Peyer's patch (tissue), 4 donors: Measurements from ENCODE around the gene CHD9.

Experiments
- POLR2A ChIP-seq, 2 donors: fragments of 450-650 bp; IDR thresholded peaks; one replicate each; pipeline ENCODE4 v1.5.1; 2017; ENCODE audit warnings: antibody characterized with exemption in 2 of 2, mild to moderate bottlenecking in 2 of 2, moderate library complexity in 2 of 2
- TF ChIP-seq, protein P1 (sequence below), 6 experiments: fragments of 450-650 bp in 4 of 6; fragments of 200-600 bp in 2 of 6; sonication (generic) in 1 of 6; IDR thresholded peaks; one replicate each; pipeline ENCODE4 v1.5.1; 2017 to 2019; ENCODE audit warnings: antibody characterized with exemption in 6 of 6, mild to moderate bottlenecking in 3 of 6, moderate library complexity in 1 of 6

DNA sequence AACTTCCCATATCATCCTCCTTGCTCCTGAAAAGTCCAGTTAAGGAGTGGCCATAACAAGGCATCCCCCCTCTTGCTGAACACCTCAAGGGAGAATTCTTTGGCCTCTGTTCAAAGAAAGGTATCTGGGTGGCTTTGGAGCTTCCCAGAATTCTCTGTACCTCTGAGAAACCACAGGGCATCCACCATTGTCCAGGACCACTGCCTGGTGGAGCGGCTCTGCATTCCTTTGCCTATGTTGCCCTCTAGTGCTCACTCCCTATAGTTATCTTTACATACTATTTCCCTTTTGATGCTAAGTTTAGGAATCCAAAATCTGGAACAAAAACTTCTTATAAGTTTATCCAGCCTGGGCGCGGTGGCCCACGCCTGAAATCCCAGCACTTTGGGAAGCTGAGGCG, 32.4 kb upstream of the CHD9 start:
- TF ChIP-seq, protein P1, sequence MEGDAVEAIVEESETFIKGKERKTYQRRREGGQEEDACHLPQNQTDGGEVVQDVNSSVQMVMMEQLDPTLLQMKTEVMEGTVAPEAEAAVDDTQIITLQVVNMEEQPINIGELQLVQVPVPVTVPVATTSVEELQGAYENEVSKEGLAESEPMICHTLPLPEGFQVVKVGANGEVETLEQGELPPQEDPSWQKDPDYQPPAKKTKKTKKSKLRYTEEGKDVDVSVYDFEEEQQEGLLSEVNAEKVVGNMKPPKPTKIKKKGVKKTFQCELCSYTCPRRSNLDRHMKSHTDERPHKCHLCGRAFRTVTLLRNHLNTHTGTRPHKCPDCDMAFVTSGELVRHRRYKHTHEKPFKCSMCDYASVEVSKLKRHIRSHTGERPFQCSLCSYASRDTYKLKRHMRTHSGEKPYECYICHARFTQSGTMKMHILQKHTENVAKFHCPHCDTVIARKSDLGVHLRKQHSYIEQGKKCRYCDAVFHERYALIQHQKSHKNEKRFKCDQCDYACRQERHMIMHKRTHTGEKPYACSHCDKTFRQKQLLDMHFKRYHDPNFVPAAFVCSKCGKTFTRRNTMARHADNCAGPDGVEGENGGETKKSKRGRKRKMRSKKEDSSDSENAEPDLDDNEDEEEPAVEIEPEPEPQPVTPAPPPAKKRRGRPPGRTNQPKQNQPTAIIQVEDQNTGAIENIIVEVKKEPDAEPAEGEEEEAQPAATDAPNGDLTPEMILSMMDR (IDR thresholded peaks at IDR 0.05): peak in 4 of 6 experiments; percentile 19 to 69 (median 64)
- TF ChIP-seq POLR2A (IDR thresholded peaks at IDR 0.05): no peak
